Activated B cell treated with CpG ODN at 0.5 μM for 24 hours (primary cell): ENCODE measurements around the gene USP47. TPM values are rescaled to one million over a fixed set of nuclear protein-coding genes. Genes with fewer than 3 reads are reported as not detected.

ENCODE experiments used
- ATAC-seq: fragments of 200-7000 bp; cut with Tn5 transposase; one replicate; pipeline ENCODE4 v1.10.0; 2021; ENCODE audit warnings: low read depth, mild to moderate bottlenecking, moderate library complexity
- CTCF ChIA-PET: fragments of 350-600 bp; sonication (Branson Sonifier 250); formaldehyde crosslinking; loops from one replicate; lab custom pipeline; 2021; ENCODE audit warnings: antibody characterized with exemption; lab: Charles Lee
- POLR2A ChIA-PET: fragments of 350-600 bp; sonication (Branson Sonifier 250); formaldehyde crosslinking; loops from one replicate; lab custom pipeline; 2021; ENCODE audit warnings: antibody characterized with exemption; lab: Charles Lee
- DNase-seq: peaks from one replicate; pipeline ENCODE4 v3.0.0; 2022
- H3K27ac Mint-ChIP-seq: one replicate; pipeline ENCODE4 v1.8.0; 2020; ENCODE audit warnings: mixed read lengths
- H3K27me3 Mint-ChIP-seq: one replicate; pipeline ENCODE4 v1.8.0; 2021; ENCODE audit warnings: mixed read lengths
- H3K36me3 Mint-ChIP-seq: one replicate; pipeline ENCODE4 v1.8.0; 2021; ENCODE audit warnings: low read depth, mixed read lengths
- H3K4me1 Mint-ChIP-seq: one replicate; pipeline ENCODE4 v1.8.0; 2021; ENCODE audit warnings: mixed read lengths
- H3K4me3 Mint-ChIP-seq: one replicate; pipeline ENCODE4 v1.8.0; 2020; ENCODE audit warnings: mild to moderate bottlenecking, mixed read lengths
- H3K9me3 Mint-ChIP-seq: one replicate; pipeline ENCODE4 v1.8.0; 2020; ENCODE audit warnings: mixed read lengths
- intact Hi-C: fragments of 100-400 bp; cut with micrococcal nuclease; formaldehyde crosslinking; loops from one replicate; pipeline ENCODE4 v1.15.1; 2024
- total RNA-seq: library from RNA; stranded (reverse); gene quantifications from 2 replicates; pipeline ENCODE4 v1.2.3, GENCODE V29; 2022
- TF ChIP-seq, protein P1 (sequence below): fragments of 200-600 bp; IDR thresholded peaks from one replicate; pipeline ENCODE4 v1.8.0; 2022; ENCODE audit warnings: antibody characterized with exemption, mild to moderate bottlenecking

The USP47 gene
- total RNA-seq, 1 donor from 2014 or later = 48.5 TPM

GRCh38 chr11:11956006-11956405 lies 114.2 kb downstream of the USP47 start:
- peaks cover 7% of the 10 kb centered on the region for H3K4me1 Mint-ChIP-seq

DNA sequence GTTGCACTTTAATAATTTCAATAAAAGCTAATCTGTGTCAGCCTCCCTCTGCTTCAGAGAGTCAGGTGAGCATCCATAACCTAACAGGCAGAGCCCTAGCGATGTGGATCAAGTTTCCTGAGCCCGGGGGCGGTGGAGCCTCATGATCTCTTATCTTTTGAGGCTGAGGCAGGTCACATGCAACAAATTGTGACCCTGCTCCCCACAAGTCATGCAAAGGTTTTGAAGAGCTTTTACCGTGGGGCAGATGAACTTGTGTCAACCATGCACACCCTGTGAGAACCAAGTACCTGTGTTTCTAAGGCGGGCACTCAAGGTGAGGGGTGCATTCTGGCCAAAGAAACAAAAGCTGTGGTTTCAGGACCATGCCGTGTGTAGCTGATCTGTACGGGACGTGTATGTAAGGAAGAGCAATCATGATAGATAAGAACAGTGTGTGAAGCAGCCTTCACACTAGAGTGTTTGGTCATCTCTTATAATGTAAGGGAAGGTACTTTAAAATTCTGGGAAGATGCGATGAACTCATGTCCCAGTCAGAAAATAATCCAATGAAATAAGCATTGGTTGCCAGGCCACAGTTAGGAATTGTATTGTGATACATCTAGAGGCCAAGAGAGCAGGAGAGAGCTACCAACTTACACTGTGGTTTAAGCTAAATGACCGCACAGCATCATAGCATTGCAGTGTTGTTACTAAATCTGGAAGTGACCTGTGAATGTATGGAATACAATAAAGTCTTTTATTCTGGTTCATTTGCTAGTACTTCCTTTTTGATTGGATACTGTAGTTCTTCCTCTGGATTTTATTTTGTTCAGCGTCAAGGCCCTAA lies 116.8 kb downstream of the USP47 start:
- Mint-ChIP-seq H3K4me1 (peaks cover 7% of the 10 kb centered on the region), H3K27me3 (no peaks in the 10 kb centered on the region), H3K36me3 (peaks cover 35% of the 10 kb centered on the region), H3K27ac (no peak overlapping the region), H3K4me3 (no peak overlapping the region), H3K9me3 (no peaks in the 10 kb centered on the region)
- TF ChIP-seq, protein P1, sequence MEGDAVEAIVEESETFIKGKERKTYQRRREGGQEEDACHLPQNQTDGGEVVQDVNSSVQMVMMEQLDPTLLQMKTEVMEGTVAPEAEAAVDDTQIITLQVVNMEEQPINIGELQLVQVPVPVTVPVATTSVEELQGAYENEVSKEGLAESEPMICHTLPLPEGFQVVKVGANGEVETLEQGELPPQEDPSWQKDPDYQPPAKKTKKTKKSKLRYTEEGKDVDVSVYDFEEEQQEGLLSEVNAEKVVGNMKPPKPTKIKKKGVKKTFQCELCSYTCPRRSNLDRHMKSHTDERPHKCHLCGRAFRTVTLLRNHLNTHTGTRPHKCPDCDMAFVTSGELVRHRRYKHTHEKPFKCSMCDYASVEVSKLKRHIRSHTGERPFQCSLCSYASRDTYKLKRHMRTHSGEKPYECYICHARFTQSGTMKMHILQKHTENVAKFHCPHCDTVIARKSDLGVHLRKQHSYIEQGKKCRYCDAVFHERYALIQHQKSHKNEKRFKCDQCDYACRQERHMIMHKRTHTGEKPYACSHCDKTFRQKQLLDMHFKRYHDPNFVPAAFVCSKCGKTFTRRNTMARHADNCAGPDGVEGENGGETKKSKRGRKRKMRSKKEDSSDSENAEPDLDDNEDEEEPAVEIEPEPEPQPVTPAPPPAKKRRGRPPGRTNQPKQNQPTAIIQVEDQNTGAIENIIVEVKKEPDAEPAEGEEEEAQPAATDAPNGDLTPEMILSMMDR = no peak
- no peak for DNase-seq
- intact Hi-C loops = no loop called here
- no peak for ATAC-seq
- ChIA-PET CTCF (no interaction called here), POLR2A (no interaction called here)

More at GRCh38 chr11:11956006-11956405, 114.2 kb downstream of the USP47 start:
- ChIA-PET POLR2A (no interaction called here), CTCF (no interaction called here)
- no peak overlapping the region for H3K27ac Mint-ChIP-seq
- DNase-seq (no peak), ATAC-seq (no peak)
- intact Hi-C loops = no loop called here
- H3K4me3 Mint-ChIP-seq = no peak overlapping the region
- H3K36me3 Mint-ChIP-seq = peaks cover 59% of the 10 kb centered on the region
- H3K9me3 Mint-ChIP-seq = no peaks in the 10 kb centered on the region
- TF ChIP-seq, protein P1 = no peak
- H3K27me3 Mint-ChIP-seq = no peaks in the 10 kb centered on the region

- Mint-ChIP-seq H3K9me3 (no peaks in the 10 kb centered on the region), H3K36me3 (peaks cover 26% of the 10 kb centered on the region), H3K4me1 (peaks cover 7% of the 10 kb centered on the region), H3K27ac (no peak overlapping the region), H3K4me3 (no peak overlapping the region), H3K27me3 (peaks cover 5% of the 10 kb centered on the region)
- intact Hi-C loops = no loop called here
- DNase-seq (no peak), ATAC-seq (no peak)
- ChIA-PET CTCF (no interaction called here), POLR2A (no interaction called here)
- TF ChIP-seq, protein P1 = no peak
Observed at GRCh38 chr11:11959601-11960000, 117.8 kb downstream of the USP47 start.

GRCh38 chr11:11960687-11961086 lies 118.9 kb downstream of the USP47 start:
- H3K36me3 Mint-ChIP-seq = peaks cover 17% of the 10 kb centered on the region
- ATAC-seq (no peak), DNase-seq (no peak)
- TF ChIP-seq, protein P1 = no peak
- intact Hi-C loops = no loop called here
- POLR2A ChIA-PET = no interaction called here
- H3K4me3 Mint-ChIP-seq = no peak overlapping the region
- H3K27me3 Mint-ChIP-seq = peaks cover 5% of the 10 kb centered on the region
- H3K27ac Mint-ChIP-seq = no peak overlapping the region
- H3K4me1 Mint-ChIP-seq = peaks cover 7% of the 10 kb centered on the region
- no peaks in the 10 kb centered on the region for H3K9me3 Mint-ChIP-seq
- CTCF ChIA-PET = no interaction called here

GRCh38 chr11:11961399-11962028 lies 119.7 kb downstream of the USP47 start:
- ChIA-PET CTCF (no interaction called here), POLR2A (no interaction called here)
- Mint-ChIP-seq H3K27me3 (peaks cover 8% of the 10 kb centered on the region), H3K27ac (no peak overlapping the region), H3K4me3 (no peak overlapping the region), H3K9me3 (no peaks in the 10 kb centered on the region), H3K36me3 (peaks cover 9% of the 10 kb centered on the region), H3K4me1 (peaks cover 7% of the 10 kb centered on the region)
- ATAC-seq (no peak), DNase-seq (no peak)
- TF ChIP-seq, protein P1 = no peak
- intact Hi-C loops = no loop called here
